PFSK-1 (cell line): ENCODE data around the gene MEGF11.

Experiments used
- FOXP2 ChIP-seq: optimal IDR thresholded peaks from 2 replicates; pipeline ENCODE3; 2011; ENCODE audit warnings: borderline replicate concordance, control low read depth, inconsistent platforms; ENCODE audit not compliant: insufficient read depth; ENCODE audit errors: extremely low read length, extremely low read depth
- POLR2AphosphoS5 ChIP-seq: IDR thresholded peaks from 2 replicates; pipeline ENCODE4 v1.6.1; 2012; ENCODE audit warnings: low read depth, mild to moderate bottlenecking, control low read depth, low read length, moderate library complexity
- SIN3A ChIP-seq: IDR thresholded peaks from 2 replicates; pipeline ENCODE4 v1.6.1; 2012; ENCODE audit warnings: mild to moderate bottlenecking, low read length, moderate library complexity, borderline replicate concordance; ENCODE audit not compliant: insufficient read depth
- TAF1 ChIP-seq: IDR thresholded peaks from 2 replicates; pipeline ENCODE4 v1.6.1; 2012; ENCODE audit warnings: low read length, control low read depth, borderline replicate concordance; ENCODE audit not compliant: insufficient read depth
- TF ChIP-seq, protein P1 (sequence below), 2 experiments: IDR thresholded peaks; 2 replicates each; pipeline versions ENCODE4 v1.6.1 to v1.8.0; 2011 to 2012; ENCODE audit warnings: low read depth in 2 of 2, low read length in 2 of 2, control low read depth in 1 of 2, inconsistent platforms in 1 of 2, mild to moderate bottlenecking in 1 of 2, moderate library complexity in 1 of 2; ENCODE audit not compliant: insufficient read depth in 1 of 2

MEGF11 gene

DNA sequence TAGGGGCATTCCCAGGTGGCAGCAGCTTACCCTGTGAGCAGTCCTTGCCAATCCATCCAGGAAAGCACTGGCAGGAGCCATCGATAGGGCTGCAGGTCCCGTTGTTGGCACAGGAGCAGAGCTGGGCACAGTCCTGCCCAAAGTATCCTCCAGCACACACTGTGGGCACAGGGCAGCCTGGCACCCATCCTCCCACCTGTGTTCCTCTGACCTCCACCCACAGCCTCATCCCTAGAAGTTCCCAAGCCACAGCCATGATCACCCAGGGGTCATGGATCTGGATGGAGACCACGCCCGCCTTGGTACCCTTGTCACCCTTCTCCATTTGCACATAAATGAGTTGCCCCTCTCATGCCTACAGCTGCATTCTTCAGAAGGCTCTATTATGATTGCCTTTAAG, 335.6 kb downstream of the MEGF11 start:
- TF ChIP-seq POLR2AphosphoS5 (no peak), FOXP2 (no peak), SIN3A (no peak)
- TF ChIP-seq, protein P1, sequence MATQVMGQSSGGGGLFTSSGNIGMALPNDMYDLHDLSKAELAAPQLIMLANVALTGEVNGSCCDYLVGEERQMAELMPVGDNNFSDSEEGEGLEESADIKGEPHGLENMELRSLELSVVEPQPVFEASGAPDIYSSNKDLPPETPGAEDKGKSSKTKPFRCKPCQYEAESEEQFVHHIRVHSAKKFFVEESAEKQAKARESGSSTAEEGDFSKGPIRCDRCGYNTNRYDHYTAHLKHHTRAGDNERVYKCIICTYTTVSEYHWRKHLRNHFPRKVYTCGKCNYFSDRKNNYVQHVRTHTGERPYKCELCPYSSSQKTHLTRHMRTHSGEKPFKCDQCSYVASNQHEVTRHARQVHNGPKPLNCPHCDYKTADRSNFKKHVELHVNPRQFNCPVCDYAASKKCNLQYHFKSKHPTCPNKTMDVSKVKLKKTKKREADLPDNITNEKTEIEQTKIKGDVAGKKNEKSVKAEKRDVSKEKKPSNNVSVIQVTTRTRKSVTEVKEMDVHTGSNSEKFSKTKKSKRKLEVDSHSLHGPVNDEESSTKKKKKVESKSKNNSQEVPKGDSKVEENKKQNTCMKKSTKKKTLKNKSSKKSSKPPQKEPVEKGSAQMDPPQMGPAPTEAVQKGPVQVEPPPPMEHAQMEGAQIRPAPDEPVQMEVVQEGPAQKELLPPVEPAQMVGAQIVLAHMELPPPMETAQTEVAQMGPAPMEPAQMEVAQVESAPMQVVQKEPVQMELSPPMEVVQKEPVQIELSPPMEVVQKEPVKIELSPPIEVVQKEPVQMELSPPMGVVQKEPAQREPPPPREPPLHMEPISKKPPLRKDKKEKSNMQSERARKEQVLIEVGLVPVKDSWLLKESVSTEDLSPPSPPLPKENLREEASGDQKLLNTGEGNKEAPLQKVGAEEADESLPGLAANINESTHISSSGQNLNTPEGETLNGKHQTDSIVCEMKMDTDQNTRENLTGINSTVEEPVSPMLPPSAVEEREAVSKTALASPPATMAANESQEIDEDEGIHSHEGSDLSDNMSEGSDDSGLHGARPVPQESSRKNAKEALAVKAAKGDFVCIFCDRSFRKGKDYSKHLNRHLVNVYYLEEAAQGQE (IDR thresholded peaks at IDR 0.05; ENCODE audit: insufficient read depth in 1 of 2, low read depth in 2 of 2, low read length in 2 of 2), result no peak

DNA sequence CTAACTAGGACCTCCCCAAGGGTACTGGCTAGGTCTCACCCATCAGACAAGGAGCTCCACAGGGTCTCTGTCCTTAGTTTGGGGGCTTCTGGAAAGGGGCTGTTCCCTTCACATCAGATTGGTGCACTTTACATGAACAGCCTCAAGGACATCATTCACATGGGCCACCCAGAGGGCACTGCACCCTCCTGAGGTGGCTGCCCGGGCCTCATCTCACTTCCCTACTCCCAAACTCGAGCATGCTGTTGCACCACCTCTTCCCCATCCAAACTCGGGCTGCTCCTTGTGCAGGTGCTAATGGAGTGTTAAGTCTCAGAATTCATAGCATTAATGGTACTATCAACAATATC, 336.2 kb downstream of the MEGF11 start:
- TF ChIP-seq POLR2AphosphoS5 (no peak), TAF1 (no peak), SIN3A (no peak), FOXP2 (no peak)
- TF ChIP-seq, protein P1 (IDR thresholded peaks at IDR 0.05; ENCODE audit: insufficient read depth in 1 of 2, low read depth in 2 of 2, low read length in 2 of 2), result no peak

DNA sequence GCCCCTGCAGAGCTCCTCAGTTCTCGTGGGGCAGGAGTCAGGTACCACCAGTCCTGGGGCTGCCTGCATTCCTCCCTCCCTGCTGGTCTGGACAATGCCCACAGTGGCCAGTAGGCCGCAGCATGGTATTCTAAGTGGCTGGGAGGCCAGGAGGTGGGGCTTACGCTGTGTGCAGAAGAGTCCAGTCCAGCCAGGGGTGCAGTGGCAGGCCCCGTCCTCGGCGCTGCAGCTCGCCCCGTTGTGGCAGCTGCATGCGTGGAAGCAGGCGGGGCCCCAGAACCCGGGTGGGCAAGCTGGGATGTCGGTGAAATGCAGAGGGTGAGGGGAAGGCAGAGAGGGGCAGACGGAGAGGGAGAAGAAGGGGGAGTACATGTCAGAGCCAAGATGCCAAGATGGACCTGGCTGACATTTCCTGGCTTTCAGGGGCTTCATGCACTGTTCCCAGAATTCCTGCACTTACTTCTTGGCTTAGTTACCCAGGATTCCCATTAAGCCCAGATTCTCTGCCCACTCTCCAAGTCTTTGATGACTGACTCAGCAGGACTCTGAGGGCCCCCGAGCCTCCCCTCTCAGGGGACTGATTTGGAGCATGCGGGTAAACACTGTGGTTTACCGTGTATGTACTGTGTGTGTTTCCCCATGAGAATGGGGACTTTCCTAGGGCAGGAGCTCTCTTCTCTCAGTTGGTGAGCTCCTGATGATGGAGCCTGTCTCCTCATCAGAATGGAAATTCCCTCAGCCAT, 336.7 kb downstream of the MEGF11 start:
- TF ChIP-seq FOXP2 (peak; percentile 57), SIN3A (no peak)

DNA sequence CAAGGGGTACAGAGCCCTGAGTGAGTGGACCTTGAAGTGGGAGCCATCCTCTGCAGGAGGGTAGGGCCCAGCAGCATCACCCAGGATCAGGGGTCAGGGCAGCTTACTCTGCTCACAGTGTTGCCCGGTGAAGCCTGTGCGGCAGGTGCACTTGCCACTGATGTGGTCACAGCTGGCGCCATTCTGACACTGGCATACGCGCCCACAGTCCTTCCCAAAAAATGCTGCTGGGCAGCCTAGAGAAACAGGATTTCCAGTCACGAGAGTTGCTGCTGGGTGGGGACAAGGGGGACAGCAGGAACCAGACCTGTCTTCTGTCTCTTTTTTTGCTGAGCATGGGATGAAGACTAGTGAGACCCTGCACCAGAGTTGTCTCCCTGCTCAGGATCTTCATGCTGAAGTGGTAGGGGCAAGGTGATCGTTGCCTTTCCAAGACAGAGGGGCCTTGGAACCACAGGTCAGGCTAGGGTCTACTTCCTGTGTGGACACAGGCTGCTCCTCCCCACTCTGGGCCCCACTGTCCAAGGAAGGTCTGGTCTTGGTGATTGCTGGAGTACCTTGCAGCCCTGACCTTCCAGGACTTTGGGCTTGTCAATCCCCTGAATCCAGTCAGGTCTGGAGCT, 337.4 kb downstream of the MEGF11 start:
- no peak for TF ChIP-seq TAF1

DNA sequence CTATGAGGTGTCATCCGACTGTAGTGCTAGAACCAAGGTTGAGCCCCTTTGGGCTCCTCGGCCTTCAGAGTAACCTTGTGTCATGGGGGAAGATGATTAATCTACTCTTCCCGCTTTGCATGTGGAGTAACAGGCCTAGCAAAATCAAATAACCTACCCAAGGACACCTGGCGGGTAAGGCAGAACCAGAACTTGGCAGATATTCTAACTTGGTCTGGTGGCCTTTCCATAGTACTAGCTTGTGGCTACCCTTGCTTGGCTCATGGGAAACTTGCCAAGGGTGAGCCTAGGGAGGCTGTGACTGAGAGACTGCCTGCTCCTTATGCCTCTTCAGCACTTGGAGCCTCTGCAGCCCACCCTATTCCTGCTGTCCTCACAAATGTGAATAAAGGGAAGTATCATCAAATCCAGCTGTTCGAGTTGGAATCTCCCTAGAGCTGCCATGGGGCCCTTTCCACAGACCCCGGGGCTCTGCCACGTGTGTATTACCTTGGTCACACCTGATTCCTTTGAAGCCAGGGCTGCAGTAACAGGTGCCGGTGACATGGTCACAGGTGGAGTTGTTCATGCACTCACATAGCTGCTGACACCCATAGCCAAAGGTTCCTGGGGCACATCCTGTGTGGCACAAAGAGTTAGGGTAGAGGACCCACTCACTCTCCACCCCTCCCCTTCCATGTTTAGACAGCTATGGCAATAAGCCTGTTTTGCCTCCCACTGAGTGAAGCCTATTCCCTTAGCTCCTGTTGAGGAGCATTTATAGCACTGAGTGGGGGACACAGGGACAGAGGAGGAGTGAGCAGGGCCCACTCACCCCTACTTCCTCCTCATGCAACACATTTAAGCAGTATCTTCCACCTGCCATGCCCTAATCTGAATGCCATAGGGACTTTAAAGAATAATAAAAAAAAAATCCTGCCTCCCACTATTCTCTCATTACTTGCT, 338.3 kb downstream of the MEGF11 start:
- TF ChIP-seq TAF1, result no peak
- TF ChIP-seq SIN3A, result no peak
- TF ChIP-seq POLR2AphosphoS5, result no peak
- TF ChIP-seq, protein P1 (IDR thresholded peaks at IDR 0.05; ENCODE audit: insufficient read depth in 1 of 2, low read depth in 2 of 2, low read length in 2 of 2), result no peak
- TF ChIP-seq FOXP2, result no peak

DNA sequence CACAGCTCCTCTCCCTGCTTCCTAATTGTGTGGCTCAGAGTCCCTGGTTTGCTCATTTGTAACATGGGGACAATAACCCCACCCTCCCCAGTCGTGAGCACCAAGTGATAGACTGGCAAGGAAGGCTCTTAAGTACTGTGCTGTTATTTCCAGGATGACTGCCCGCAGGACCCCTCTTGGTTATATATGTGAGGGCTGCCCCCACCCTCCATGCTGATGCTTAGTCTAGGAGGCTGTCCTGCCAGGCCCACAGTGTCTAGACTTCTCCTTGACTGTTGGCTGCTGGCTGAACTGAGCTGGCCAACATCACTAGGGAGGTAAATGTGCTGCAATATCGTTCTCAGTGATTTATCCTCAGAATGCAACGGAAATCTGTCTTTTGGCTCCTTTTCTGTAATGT, 339.2 kb downstream of the MEGF11 start:
- TF ChIP-seq POLR2AphosphoS5, result no peak
- TF ChIP-seq FOXP2, result no peak
- no peak for TF ChIP-seq TAF1
- TF ChIP-seq, protein P1 (IDR thresholded peaks at IDR 0.05; ENCODE audit: insufficient read depth in 1 of 2, low read depth in 2 of 2, low read length in 2 of 2), result no peak
- no peak for TF ChIP-seq SIN3A
